K562 (cell line): Measurements from ENCODE around the gene DENND10. TPM values are rescaled to one million over a fixed set of nuclear protein-coding genes. Genes with fewer than 3 reads are reported as not detected.
"Not testable (repeated sequence)": the region's sequence is repeated elsewhere in the genome, so short reads cannot be mapped to it uniquely, and the experiment has no call there.

ENCODE experiments used
- ATAC-seq: fragments of 200-7000 bp; cut with Tn5 transposase; 3 replicates; pipeline ENCODE4 v1.9.1; 2020; ENCODE audit warnings: moderate library complexity
- BruUV-seq: library from RNA; stranded (reverse); fragments of 400-500 nt; replicated peaks from 2 replicates; lab custom pipeline; 2021; lab: Mats Ljungman, UMichigan
- CTCF ChIA-PET: fragments of 300-600 bp; formaldehyde crosslinking; extraction: SDS; loops from one replicate; lab custom pipeline; 2021; ENCODE audit warnings: low intra/inter-chr PET ratio; lab: Yijun Ruan, JAX
- POLR2A ChIA-PET: fragments of 300-600, 350-650 bp; sonication (Branson Sonifier 250); formaldehyde crosslinking; extraction: SDS; loops from one replicate; lab custom pipeline; 2021; ENCODE audit warnings: antibody characterized with exemption, inconsistent platforms; lab: Yijun Ruan, JAX
- DNase-seq, 4 experiments: peaks; one replicate each; pipeline versions ENCODE4 v3.0.0 to v3.0.0-alpha.2; 2011 to 2018; ENCODE audit warnings: low spot score in 3 of 4, mixed read lengths in 3 of 4; ENCODE audit errors: extremely low read depth in 1 of 4
- FAIRE-seq: peaks from 2 replicates; lab custom pipeline; 2011; peaks lifted over from hg19 to GRCh38; lab: Jason Lieb, UNC
- H2AFZ ChIP-seq: 2 replicates; pipeline ENCODE4 v1.6.0; 2011; ENCODE audit warnings: low read depth, low read length, control low read depth, inconsistent platforms
- H3K27ac ChIP-seq: fragments of 200-600 bp; 3 replicates; pipeline ENCODE4 v1.8.0; 2011; ENCODE audit warnings: low read depth, mild to moderate bottlenecking, control low read depth, inconsistent platforms, low read length, moderate library complexity, mixed read lengths; ENCODE audit errors: extremely low read depth
- H3K27me3 ChIP-seq, 2 experiments: fragments of 300-600 bp in 1 of 2; 2 replicates in 1 of 2; 3 replicates in 1 of 2; pipeline versions ENCODE4 v1.6.0 to v1.8.0; 2011; ENCODE audit warnings: inconsistent platforms in 2 of 2, low read length in 2 of 2, mild to moderate bottlenecking in 1 of 2, mixed read lengths in 1 of 2, moderate library complexity in 1 of 2; ENCODE audit not compliant: control insufficient read depth in 2 of 2, insufficient read depth in 2 of 2
- H3K36me3 ChIP-seq: fragments of 300-600 bp; 3 replicates; pipeline ENCODE4 v1.8.0; 2011; ENCODE audit warnings: mild to moderate bottlenecking, low read length, inconsistent platforms; ENCODE audit not compliant: control insufficient read depth, insufficient read depth
- H3K4me1 ChIP-seq, 2 experiments: fragments of 200-600 bp in 1 of 2; replicated peaks in 1 of 2; 2 replicates in 1 of 2; 3 replicates in 1 of 2; pipeline versions ENCODE4 v1.5.1 to v1.8.0; 2011; ENCODE audit warnings: inconsistent platforms in 2 of 2, low read length in 2 of 2, mild to moderate bottlenecking in 1 of 2, mixed read lengths in 1 of 2, moderate library complexity in 1 of 2; ENCODE audit not compliant: control insufficient read depth in 2 of 2, insufficient read depth in 2 of 2
- H3K4me2 ChIP-seq: 2 replicates; pipeline ENCODE4 v1.6.1; 2011; ENCODE audit warnings: low read length, control low read depth, inconsistent platforms, mixed read lengths; ENCODE audit not compliant: insufficient read depth
- H3K4me3 ChIP-seq: fragments of 200-600 bp; sonication (generic), shearing (Covaris generic); 2 replicates; pipeline ENCODE4 v1.5.1; 2016; ENCODE audit warnings: control low read depth, inconsistent platforms
- H3K79me2 ChIP-seq: fragments of 200-600 bp; 3 replicates; pipeline ENCODE4 v1.8.0; 2011; ENCODE audit warnings: low read length, inconsistent platforms; ENCODE audit not compliant: control insufficient read depth, insufficient read depth
- H3K9ac ChIP-seq, 2 experiments: 2 replicates each; pipeline versions ENCODE4 v1.6.0 to v1.6.1; 2011; ENCODE audit warnings: low read depth in 2 of 2, low read length in 2 of 2, control low read depth in 1 of 2, inconsistent platforms in 1 of 2, mild to moderate bottlenecking in 1 of 2, mixed read lengths in 1 of 2; ENCODE audit not compliant: insufficient read depth in 1 of 2
- H3K9me1 ChIP-seq: one replicate; pipeline ENCODE4 v1.6.0; 2011; ENCODE audit warnings: inconsistent platforms, mild to moderate bottlenecking, low read length, moderate library complexity; ENCODE audit not compliant: control insufficient read depth, insufficient read depth
- H3K9me3 ChIP-seq: replicated peaks from 2 replicates; pipeline ENCODE4 v1.5.1; 2011; ENCODE audit warnings: low read depth, low read length, inconsistent platforms; ENCODE audit not compliant: control insufficient read depth, insufficient read depth
- H4K20me1 ChIP-seq: replicated peaks from 2 replicates; pipeline ENCODE4 v1.6.1; 2011; ENCODE audit warnings: low read length, inconsistent platforms, mixed read lengths; ENCODE audit not compliant: control insufficient read depth, insufficient read depth
- PHTF2 ChIP-seq: fragments of 250-450 bp; sonication (Bioruptor Pico); IDR thresholded peaks from 2 replicates; pipeline ENCODE4 v1.5.0; 2021; ENCODE audit warnings: mild to moderate bottlenecking
- PTTG1 ChIP-seq: fragments of 450-650 bp; IDR thresholded peaks from 2 replicates; pipeline ENCODE4 v1.6.1; 2016; ENCODE audit warnings: low read depth, mild to moderate bottlenecking, missing genetic modification characterization, missing compliant biosample characterization
- ZNF668 ChIP-seq: fragments of 250-450 bp; sonication (Bioruptor Pico); IDR thresholded peaks from 2 replicates; pipeline ENCODE4 v1.8.0; 2022; ENCODE audit warnings: mild to moderate bottlenecking, inconsistent platforms
- WGBS: fragments of 100-300 bp; shearing (Covaris generic); methylation state at CpG from one replicate; pipeline ENCODE4 v1.1.6; 2016; ENCODE audit warnings: low coverage, mixed read lengths; ENCODE audit not compliant: insufficient coverage; ENCODE audit errors: missing lambda C conversion rate; 5-methylcytosine and 5-hydroxymethylcytosine counted together
- in situ Hi-C: fragments of 300-500 bp; cut with MboI; formaldehyde crosslinking; loops from 4 replicates; pipeline ENCODE4 v1.15.0; 2018; ENCODE audit warnings: inconsistent platforms, mixed read lengths
- intact Hi-C: fragments of 100-400 bp; cut with micrococcal nuclease; formaldehyde crosslinking; loops from 2 replicates; pipeline ENCODE4 v1.14.2; 2022
- polyA plus RNA-seq, 8 experiments: library from polyadenylated mRNA; depleted of rRNA in 4 of 8; stranded (reverse) in 5 of 8; unstranded in 3 of 8; fragments of >200 nt; fragmentation: Nextera tagmentation in 2 of 8; fragmentation: Illumina TruSeq in 1 of 8; extraction: Ambion mirVana in 2 of 8; extraction: Trizol in 1 of 8; gene quantifications; 2 replicates each; pipeline versions ENCODE4 v1.2.1 to v1.2.3, GENCODE V29; 2011 to 2014; ENCODE audit warnings: inconsistent platforms in 1 of 8, missing spikeins in 1 of 8
- total RNA-seq, 7 experiments: library from RNA; depleted of rRNA in 6 of 7; stranded (reverse); fragments of >200 nt in 6 of 7; fragmentation: Illumina TruSeq in 2 of 7; extraction: Trizol in 2 of 7; gene quantifications; 2 replicates each; pipeline versions ENCODE4 v1.2.1 to v1.2.3, GENCODE V29; 2011 to 2021; ENCODE audit warnings: low replicate concordance in 1 of 7

The DENND10 gene
- total and polyA plus RNA-seq, 9 of the 15 experiments (the other 6 are each of a cell fraction or from before 2014, with no cell fraction given), result 9.4 to 20.0 (median 12.5) TPM

- Histone ChIP-seq H2AFZ (no peak overlapping the region), H3K36me3 (peaks cover 69% of the 10 kb centered on the region; the same call in 2 of the 3 replicates), H3K9me3 (no peaks in the 10 kb centered on the region), H3K9me1 (no peaks in the 10 kb centered on the region), H3K4me2 (no peak overlapping the region), H3K27ac (no peak overlapping the region), H3K79me2 (no peaks in the 10 kb centered on the region), H3K9ac (no peak overlapping the region), H3K27me3 (no peaks in the 10 kb centered on the region), H3K4me3 (no peak overlapping the region), H4K20me1 (no peaks in the 10 kb centered on the region), H3K4me1 (no peaks in the 10 kb centered on the region)
- intact Hi-C loops (no loop called here), in situ Hi-C loops (no loop called here)
- TF ChIP-seq PTTG1 (tag), result no peak
- TF ChIP-seq PHTF2 (CRISPR knock-in tag), result no peak
- TF ChIP-seq ZNF668, result no peak
- FAIRE-seq (no peak), ATAC-seq (peak; percentile 55), DNase-seq (no peak)
- 83% methylated on average over 9 of the region's 13 CpGs for WGBS
- CTCF ChIA-PET, result no interaction called here
- no TSS peak for BruUV-seq
- POLR2A ChIA-PET, result no interaction called here
These were observed 45.8 kb downstream of the DENND10 start for GRCh38 chr10:119149729-119150128.

GRCh38 chr10:119151601-119152000 lies 47.7 kb downstream of the DENND10 start:
- POLR2A ChIA-PET, result interaction anchor here (1.2 kb wide), 1 partner anchor 13 kb away, joined by 4 read pairs; no protein-coding TSS in a partner anchor
- in situ Hi-C loops, result not testable (repeated sequence)
- WGBS, result 91% methylated on average over 4 of the region's 6 CpGs

More at GRCh38 chr10:119151601-119152000, 47.7 kb downstream of the DENND10 start:
- DNase-seq, H4K20me1 ChIP-seq, H3K27me3 ChIP-seq, H3K9ac ChIP-seq, H3K4me2 ChIP-seq, H3K4me3 ChIP-seq, CTCF ChIA-PET, BruUV-seq, ATAC-seq, H3K9me1 ChIP-seq, H3K4me1 ChIP-seq, FAIRE-seq, H3K27ac ChIP-seq, H3K9me3 ChIP-seq, H3K79me2 ChIP-seq, intact Hi-C loops, H2AFZ ChIP-seq: not testable (repeated sequence)
- peaks cover 82% of the 10 kb centered on the region; the same call in 2 of the 3 replicates for H3K36me3 ChIP-seq
